Gastrocnemius medialis (tissue), 4 donors: ENCODE data around the gene TIGIT. TPM values are rescaled to one million over a fixed set of nuclear protein-coding genes. Genes with fewer than 3 reads are reported as not detected.
A peak's percentile ranks its signal among the peaks of the same experiment; 100 is the strongest.

Experiments
- ATAC-seq, 2 donors: fragments of 150-250 bp; one replicate each; pipeline ENCODE4 v1.9.1; 2016
- DNase-seq, 2 donors: peaks; one replicate each; pipeline ENCODE4 v3.0.0-alpha.2; 2019
- H3K27ac ChIP-seq, 4 donors: fragments of 200-600 bp; sonication (generic); 1 replicate in 1 of 4; 2 replicates in 3 of 4; pipeline ENCODE4 v1.5.1; 2016 to 2018; ENCODE audit warnings: mild to moderate bottlenecking in 2 of 4, moderate library complexity in 1 of 4
- H3K27me3 ChIP-seq, 3 donors: fragments of 200-600 bp; sonication (generic) in 2 of 3; 1 replicate in 1 of 3; 2 replicates in 2 of 3; pipeline versions ENCODE4 v1.5.1 to v1.6.0; 2016 to 2019; ENCODE audit warnings: mild to moderate bottlenecking in 1 of 3, moderate library complexity in 1 of 3
- H3K36me3 ChIP-seq, 2 donors: fragments of 200-600 bp; sonication (generic) in 1 of 2; one replicate each; pipeline ENCODE4 v1.5.1; 2017 to 2018
- H3K4me1 ChIP-seq, 2 donors: fragments of 200-600 bp; sonication (generic) in 1 of 2; one replicate each; pipeline ENCODE4 v1.5.1; 2016 to 2017; ENCODE audit warnings: mild to moderate bottlenecking in 2 of 2
- H3K4me3 ChIP-seq, 4 donors: fragments of 200-600 bp; sonication (generic) in 3 of 4; 1 replicate in 1 of 4; 2 replicates in 3 of 4; pipeline ENCODE4 v1.5.1; 2016 to 2019; ENCODE audit warnings: mild to moderate bottlenecking in 2 of 4
- H3K9me3 ChIP-seq, 3 donors: fragments of 200-600 bp; sonication (generic) in 2 of 3; 1 replicate in 1 of 3; 2 replicates in 2 of 3; pipeline ENCODE4 v1.5.1; 2016 to 2019
- CTCF ChIP-seq, 5 experiments: fragments of 450-650 bp in 3 of 5; fragments of 200-600 bp in 2 of 5; sonication (generic) in 2 of 5; IDR thresholded peaks in 4 of 5; conservative IDR thresholded peaks in 1 of 5; 1 replicate in 4 of 5; 2 replicates in 1 of 5; pipeline ENCODE4 v1.5.1; 2016 to 2019; ENCODE audit warnings: antibody characterized with exemption in 5 of 5, mild to moderate bottlenecking in 3 of 5, moderate library complexity in 3 of 5
- POLR2A ChIP-seq, 2 donors: fragments of 450-650 bp; IDR thresholded peaks; one replicate each; pipeline ENCODE4 v1.6.1; 2017; ENCODE audit warnings: antibody characterized with exemption in 2 of 2, mild to moderate bottlenecking in 2 of 2, moderate library complexity in 2 of 2
- in situ Hi-C, 4 donors: fragments of 200-750 bp; cut with MboI; loops; one replicate each; pipeline versions ENCODE4 v1.15.0 to v1.8.0; 2017; ENCODE audit warnings: low sequenced_read_pairs in 4 of 4
- intact Hi-C: fragments of 100-400 bp; cut with DNase I; formaldehyde crosslinking; loops from one replicate; pipeline ENCODE4 v1.15.1; 2023; ENCODE audit warnings: low total_unique reads
- total RNA-seq, 4 donors: library from RNA; depleted of rRNA; stranded (reverse); fragments of >200 nt; gene quantifications; one replicate each; pipeline versions ENCODE4 v1.1.0 to v1.2.3, GENCODE V29; 2016

TIGIT gene
- total RNA-seq, 4 donors from 2014 or later, result not detected

GRCh38 chr3:114336857-114337256 lies 43.0 kb downstream of the TIGIT start:
- TF ChIP-seq POLR2A (IDR thresholded peaks at IDR 0.05) (no peak), CTCF (IDR thresholded peaks at IDR 0.05 in 4 of 5, conservative IDR thresholded peaks at IDR 0.05 in 1 of 5) (no peak)
- DNase-seq (no peak), ATAC-seq (no peak)
- H3K9me3 ChIP-seq, result no peaks in the 10 kb centered on the region
- no peaks in the 10 kb centered on the region for H3K27me3 ChIP-seq
- in situ Hi-C loops, result no loop called here
- H3K27ac ChIP-seq, result no peak overlapping the region
- H3K36me3 ChIP-seq, result peaks cover 0 to 16% of the 10 kb centered on the region in 2 donors
- H3K4me1 ChIP-seq, result peaks cover 0 to 9% of the 10 kb centered on the region in 2 donors
- H3K4me3 ChIP-seq, result no peak overlapping the region
- intact Hi-C loops, result no loop called here

GRCh38 chr3:114338651-114339357 lies 45.0 kb downstream of the TIGIT start:
- H3K9me3 ChIP-seq, result no peaks in the 10 kb centered on the region
- peaks cover 0 to 7% of the 10 kb centered on the region in 2 donors for H3K4me1 ChIP-seq
- H3K27ac ChIP-seq, result peak overlapping the region in 1 of 4 donors; percentile 31
- intact Hi-C loops (no loop called here), in situ Hi-C loops (no loop called here)
- no peaks in the 10 kb centered on the region for H3K27me3 ChIP-seq
- H3K4me3 ChIP-seq, result no peak overlapping the region
- DNase-seq (no peak), ATAC-seq (no peak)
- H3K36me3 ChIP-seq, result peaks cover 0 to 16% of the 10 kb centered on the region in 2 donors
- TF ChIP-seq CTCF (IDR thresholded peaks at IDR 0.05 in 4 of 5, conservative IDR thresholded peaks at IDR 0.05 in 1 of 5) (no peak), POLR2A (IDR thresholded peaks at IDR 0.05) (no peak)

- TF ChIP-seq CTCF (IDR thresholded peaks at IDR 0.05 in 4 of 5, conservative IDR thresholded peaks at IDR 0.05 in 1 of 5), result no peak
- H3K27me3 ChIP-seq, result no peaks in the 10 kb centered on the region
- H3K9me3 ChIP-seq, result no peaks in the 10 kb centered on the region
- DNase-seq (no peak), ATAC-seq (no peak)
- no peaks in the 10 kb centered on the region for H3K4me1 ChIP-seq
- intact Hi-C loops (no loop called here), in situ Hi-C loops (no loop called here)
- H3K27ac ChIP-seq, result no peak overlapping the region
- H3K4me3 ChIP-seq, result no peak overlapping the region
- peaks cover 0 to under 1% of the 10 kb centered on the region in 2 donors for H3K36me3 ChIP-seq
Observed at GRCh38 chr3:114344492-114344891, 50.7 kb downstream of the TIGIT start.

- H3K9me3 ChIP-seq, result no peaks in the 10 kb centered on the region
- ATAC-seq, result no peak
- H3K27ac ChIP-seq, result no peak overlapping the region
- TF ChIP-seq CTCF (IDR thresholded peaks at IDR 0.05 in 4 of 5, conservative IDR thresholded peaks at IDR 0.05 in 1 of 5), result no peak
- no peak for TF ChIP-seq POLR2A (IDR thresholded peaks at IDR 0.05)
- H3K36me3 ChIP-seq, result peaks cover 0 to 25% of the 10 kb centered on the region in 2 donors
- H3K27me3 ChIP-seq, result no peaks in the 10 kb centered on the region
- H3K4me3 ChIP-seq, result no peak overlapping the region
- in situ Hi-C loops (loop anchor here in 1 of 4 donors (25.0 kb wide), 1 partner anchor 812 kb away; no protein-coding TSS in a partner anchor), intact Hi-C loops (no loop called here)
- no peaks in the 10 kb centered on the region for H3K4me1 ChIP-seq
- no peak for DNase-seq
Observed at GRCh38 chr3:114350271-114350670, 56.4 kb downstream of the TIGIT start.
